ENCODE measurements around the gene CYLD. TPM values are rescaled to one million over a fixed set of nuclear protein-coding genes. Genes with fewer than 3 reads are reported as not detected.

The CYLD gene
- total and polyA plus RNA-seq, 2 experiments from 2014 or later, result 6.9 to 30.9 TPM

GRCh38 chr16:50774960-50775359, 33.1 kb downstream of the CYLD start (continued):
- TF ChIP-seq ZNF462 (CRISPR knock-in tag; IDR thresholded peaks at IDR 0.05), result no peak

GRCh38 chr16:50776037-50776436, 34.2 kb downstream of the CYLD start:
- H3K27me3 Mint-ChIP-seq (ENCODE audit: insufficient read depth, low read depth, poor library complexity), result no peaks in the 10 kb centered on the region
- H3K4me1 Mint-ChIP-seq, result no peaks in the 10 kb centered on the region
- no peak overlapping the region for H3K27ac ChIP-seq (ENCODE audit: low read depth)
- no peaks in the 10 kb centered on the region for H3K36me3 ChIP-seq (ENCODE audit: insufficient read depth)
- H2AFZ ChIP-seq, result no peak overlapping the region
- DNase-seq (ENCODE audit: low spot score) (no peak), ATAC-seq (no peak)
- H3K27me3 ChIP-seq (ENCODE audit: insufficient read depth), result no peaks in the 10 kb centered on the region
- H3K4me3 Mint-ChIP-seq, result no peak overlapping the region
- H3K9me3 Mint-ChIP-seq, result no peaks in the 10 kb centered on the region
- H3K27ac Mint-ChIP-seq, result no peak overlapping the region
- no peaks in the 10 kb centered on the region for H3K4me1 ChIP-seq (ENCODE audit: insufficient read depth)
- H3K4me2 ChIP-seq, result no peak overlapping the region
- no peaks in the 10 kb centered on the region for H3K36me3 Mint-ChIP-seq (ENCODE audit: low read depth)
- H3K9me2 ChIP-seq (ENCODE audit: insufficient read depth), result no peaks in the 10 kb centered on the region
- no peaks in the 10 kb centered on the region for H3F3A ChIP-seq (replicated peaks; ENCODE audit: low read depth)
- no peaks in the 10 kb centered on the region for H3K79me2 ChIP-seq (replicated peaks; ENCODE audit: insufficient read depth)
- H4K20me1 ChIP-seq (replicated peaks; ENCODE audit: insufficient read depth), result no peaks in the 10 kb centered on the region
- H3K4me3 ChIP-seq, result no peak overlapping the region
- TF ChIP-seq JUNB (IDR thresholded peaks at IDR 0.05; ENCODE audit: unreplicated experiment) (no peak), NANOG (IDR thresholded peaks at IDR 0.05; ENCODE audit: borderline replicate concordance) (no peak), ZNF331 (CRISPR knock-in tag; IDR thresholded peaks at IDR 0.05; ENCODE audit: low read depth) (no peak), CREB1 (CRISPR knock-in tag; IDR thresholded peaks at IDR 0.05; ENCODE audit: low read depth) (no peak), ETS1 (IDR thresholded peaks at IDR 0.05) (no peak), ZNF114 (CRISPR knock-in tag; IDR thresholded peaks at IDR 0.05) (no peak), ZNF462 (CRISPR knock-in tag; IDR thresholded peaks at IDR 0.05) (no peak), EZH2phosphoT487 (IDR thresholded peaks at IDR 0.05; ENCODE audit: unreplicated experiment) (no peak), EZH2 (IDR thresholded peaks at IDR 0.05; ENCODE audit: low read depth, unreplicated experiment) (no peak)

All from GM23338 (cell line).